Activated CD4-positive, alpha-beta T cell treated with anti-CD3 and anti-CD28 coated beads, Interleukin-2, amount 50 U/mL, for 16 hours (primary cell): ENCODE results near the gene HAPLN1.
A peak's percentile ranks its signal among the peaks of the same experiment; 100 is the strongest.
"Not testable (repeated sequence)": the region's sequence is repeated elsewhere in the genome, so short reads cannot be mapped to it uniquely, and the experiment has no call there.

Experiments used
- DNase-seq: peaks from one replicate; pipeline ENCODE4 v3.0.0-alpha.2; 2020

HAPLN1 gene

GRCh38 chr5:83720836-83721537 lies at the start of gene HAPLN1:
Gene HAPLN1 (minus strand): TSS chr5:83720855. CDS start chr5:83673523, 47,332 bp downstream.
- DNase-seq, result no peak

GRCh38 chr5:83767409-83767992 lies 46.8 kb upstream of the HAPLN1 start:
- DNase-seq, result no peak

- no peak for DNase-seq
These were observed 43.4 kb upstream of the HAPLN1 start for GRCh38 chr5:83764101-83764500.

- no peak for DNase-seq
These were observed 39.9 kb upstream of the HAPLN1 start for GRCh38 chr5:83760579-83760978.

- DNase-seq, result no peak
These were observed 32.0 kb upstream of the HAPLN1 start for GRCh38 chr5:83752700-83753099.

- DNase-seq, result no peak
These were observed 30.5 kb upstream of the HAPLN1 start for GRCh38 chr5:83751201-83751600.

- no peak for DNase-seq
These were observed 30.1 kb upstream of the HAPLN1 start for GRCh38 chr5:83750749-83751148.

- no peak for DNase-seq
These were observed 25.2 kb upstream of the HAPLN1 start for GRCh38 chr5:83745816-83746215.

- DNase-seq, result no peak
These were observed 24.2 kb upstream of the HAPLN1 start for GRCh38 chr5:83744821-83745220.

GRCh38 chr5:83742089-83742488 lies 21.4 kb upstream of the HAPLN1 start:
- no peak for DNase-seq

- DNase-seq, result no peak
These were observed 20.9 kb upstream of the HAPLN1 start for GRCh38 chr5:83741571-83741970.

GRCh38 chr5:83740741-83741140 lies 20.1 kb upstream of the HAPLN1 start:
- no peak for DNase-seq

- DNase-seq, result not testable (repeated sequence)
These were observed 15.5 kb upstream of the HAPLN1 start for GRCh38 chr5:83736169-83736568.

GRCh38 chr5:83735058-83735457 lies 14.4 kb upstream of the HAPLN1 start:
- DNase-seq, result not testable (repeated sequence)

GRCh38 chr5:83731638-83732037 lies 11.0 kb upstream of the HAPLN1 start:
- DNase-seq, result no peak

- DNase-seq, result no peak
These were observed 8.7 kb upstream of the HAPLN1 start for GRCh38 chr5:83729362-83729761.

- DNase-seq, result no peak
These were observed 6.3 kb upstream of the HAPLN1 start for GRCh38 chr5:83726912-83727311.

- no peak for DNase-seq
These were observed 4.3 kb upstream of the HAPLN1 start for GRCh38 chr5:83724935-83725334.

- DNase-seq, result no peak
These were observed 3.3 kb upstream of the HAPLN1 start for GRCh38 chr5:83724001-83724400.

GRCh38 chr5:83723031-83723430 lies 2.4 kb upstream of the HAPLN1 start:
- DNase-seq, result no peak

GRCh38 chr5:83721953-83722901 lies 1.6 kb upstream of the HAPLN1 start:
- peak; percentile 2 for DNase-seq

- DNase-seq, result no peak
These were observed 1.6 kb downstream of the HAPLN1 start for GRCh38 chr5:83718936-83719495.

GRCh38 chr5:83718195-83718825 lies 2.3 kb downstream of the HAPLN1 start:
- DNase-seq, result peak; percentile 61
